Stimulated activated CD8-positive, alpha-beta memory T cell treated with anti-CD3 and anti-CD28 coated beads, Interleukin-2, amount 100 ng/mL, for 48 hours (primary cell): ENCODE results near the gene PIGT.
"Not testable (repeated sequence)": the region's sequence is repeated elsewhere in the genome, so short reads cannot be mapped to it uniquely, and the experiment has no call there.

Experiments
- DNase-seq, 2 donors: peaks; one replicate each; pipeline ENCODE4 v3.0.0-alpha.2; 2020; ENCODE audit warnings: low read depth in 2 of 2

PIGT gene

GRCh38 chr20:45462711-45463509, 47.0 kb downstream of the PIGT start:
- DNase-seq: no peak

GRCh38 chr20:45463709-45464108, 47.8 kb downstream of the PIGT start:
- no peak for DNase-seq

- no peak for DNase-seq
Measured at GRCh38 chr20:45465491-45466266, 49.7 kb downstream of the PIGT start.

GRCh38 chr20:45467172-45467571, 51.2 kb downstream of the PIGT start:
- DNase-seq: no peak

GRCh38 chr20:45467861-45468260, 51.9 kb downstream of the PIGT start:
- DNase-seq: no peak

GRCh38 chr20:45469336-45470261, 53.7 kb downstream of the PIGT start, which contains the start of gene WFDC2:
Gene WFDC2 (plus strand): TSS chr20:45469753. CDS start chr20:45469782, 29 bp downstream.
- no peak for DNase-seq

GRCh38 chr20:45470262-45470931, 54.5 kb downstream of the PIGT start:
- peak in 1 of 2 donors; percentile 21 for DNase-seq

GRCh38 chr20:45470937-45471336, 55.0 kb downstream of the PIGT start:
- DNase-seq: no peak

GRCh38 chr20:45472286-45472685, 56.3 kb downstream of the PIGT start:
- DNase-seq: not testable (repeated sequence)
